GM18861 (cell line): Measurements from ENCODE around the gene SLC12A4.
"Not testable (repeated sequence)": the region's sequence is repeated elsewhere in the genome, so short reads cannot be mapped to it uniquely, and the experiment has no call there.

Experiments used
- ATAC-seq: cut with Tn5 transposase; IDR thresholded peaks from one replicate; pipeline ENCODE4 v1.9.1; 2021; ENCODE audit not compliant: unreplicated experiment

The SLC12A4 gene

DNA sequence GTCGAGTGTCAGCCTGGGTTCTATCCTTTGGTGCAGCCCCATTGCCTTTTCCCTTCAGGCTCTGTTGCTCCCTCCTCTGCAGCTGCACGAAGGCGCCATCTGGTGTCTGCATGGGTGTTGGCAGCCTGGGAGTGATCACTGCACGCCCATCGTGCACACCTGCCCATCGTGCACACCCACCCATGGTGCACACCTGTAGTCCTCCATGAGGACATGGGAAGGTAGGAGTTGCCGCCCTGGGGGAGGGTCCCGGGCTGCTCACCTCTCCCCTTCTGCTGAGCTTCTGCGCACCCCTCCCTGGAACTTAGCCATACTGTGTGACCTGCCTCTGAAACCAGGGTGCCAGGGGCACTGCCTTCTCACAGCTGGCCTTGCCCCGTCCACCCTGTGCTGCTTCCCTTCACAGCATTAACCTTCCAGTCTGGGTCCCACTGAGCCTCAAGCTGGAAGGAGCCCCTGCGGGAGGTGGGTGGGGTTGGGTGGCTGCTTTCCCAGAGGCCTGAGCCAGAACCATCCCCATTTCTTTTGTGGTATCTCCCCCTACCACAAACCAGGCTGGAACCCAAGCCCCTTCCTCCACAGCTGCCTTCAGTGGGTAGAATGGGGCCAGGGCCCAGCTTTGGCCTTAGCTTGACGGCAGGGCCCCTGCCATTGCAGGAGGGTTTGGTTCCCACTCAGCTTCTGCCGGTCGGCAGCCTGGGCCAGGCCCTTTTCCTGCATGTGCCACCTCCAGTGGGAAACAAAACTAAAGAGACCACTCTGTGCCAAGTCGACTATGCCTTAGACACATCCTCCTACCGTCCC, 39.7 kb downstream of the SLC12A4 start:
- no peak for ATAC-seq

DNA sequence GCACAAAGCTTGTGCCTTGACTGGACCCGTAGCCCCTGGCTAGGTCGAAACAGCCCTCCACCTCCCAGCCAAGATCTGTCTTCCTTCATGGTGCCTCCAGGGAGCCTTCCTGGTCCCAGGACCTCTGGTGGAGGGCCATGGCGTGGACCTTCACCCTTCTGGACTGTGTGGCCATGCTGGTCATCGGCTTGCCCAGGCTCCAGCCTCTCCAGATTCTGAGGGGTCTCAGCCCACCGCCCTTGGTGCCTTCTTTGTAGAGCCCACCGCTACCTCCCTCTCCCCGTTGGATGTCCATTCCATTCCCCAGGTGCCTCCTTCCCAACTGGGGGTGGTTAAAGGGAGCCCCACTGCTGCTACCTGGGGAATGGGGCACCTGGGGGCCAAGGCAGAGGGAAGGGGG, 40.3 kb downstream of the SLC12A4 start:
- ATAC-seq = no peak

DNA sequence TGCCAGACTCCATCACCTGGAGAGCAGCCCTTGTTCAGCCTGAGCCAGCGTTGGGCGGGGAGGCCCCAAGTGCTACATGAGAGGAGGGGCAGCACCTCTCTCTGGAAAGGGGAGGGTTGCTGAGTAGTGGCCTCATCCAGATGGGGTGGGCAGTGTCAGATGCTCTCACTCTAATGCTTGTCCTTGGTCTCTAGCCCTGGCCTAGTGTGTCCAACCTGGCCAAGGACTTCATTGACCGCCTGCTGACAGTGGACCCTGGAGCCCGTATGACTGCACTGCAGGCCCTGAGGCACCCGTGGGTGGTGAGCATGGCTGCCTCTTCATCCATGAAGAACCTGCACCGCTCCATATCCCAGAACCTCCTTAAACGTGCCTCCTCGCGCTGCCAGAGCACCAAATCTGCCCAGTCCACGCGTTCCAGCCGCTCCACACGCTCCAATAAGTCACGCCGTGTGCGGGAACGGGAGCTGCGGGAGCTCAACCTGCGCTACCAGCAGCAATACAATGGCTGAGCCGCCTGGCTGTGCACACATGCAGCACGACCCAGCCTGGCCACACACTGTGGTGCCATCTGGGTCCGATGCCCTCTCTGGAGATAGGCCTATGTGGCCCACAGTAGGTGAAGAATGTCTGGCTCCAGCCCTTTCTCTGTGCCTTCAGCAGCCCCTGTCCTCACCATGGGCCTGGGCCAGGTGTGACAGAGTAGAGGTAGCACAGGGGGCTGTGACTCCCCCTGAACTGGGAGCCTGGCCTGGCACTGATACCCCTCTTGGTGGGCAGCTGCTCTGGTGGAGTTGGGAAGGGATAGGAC, 41.1 kb downstream of the SLC12A4 start:
- no peak for ATAC-seq

DNA sequence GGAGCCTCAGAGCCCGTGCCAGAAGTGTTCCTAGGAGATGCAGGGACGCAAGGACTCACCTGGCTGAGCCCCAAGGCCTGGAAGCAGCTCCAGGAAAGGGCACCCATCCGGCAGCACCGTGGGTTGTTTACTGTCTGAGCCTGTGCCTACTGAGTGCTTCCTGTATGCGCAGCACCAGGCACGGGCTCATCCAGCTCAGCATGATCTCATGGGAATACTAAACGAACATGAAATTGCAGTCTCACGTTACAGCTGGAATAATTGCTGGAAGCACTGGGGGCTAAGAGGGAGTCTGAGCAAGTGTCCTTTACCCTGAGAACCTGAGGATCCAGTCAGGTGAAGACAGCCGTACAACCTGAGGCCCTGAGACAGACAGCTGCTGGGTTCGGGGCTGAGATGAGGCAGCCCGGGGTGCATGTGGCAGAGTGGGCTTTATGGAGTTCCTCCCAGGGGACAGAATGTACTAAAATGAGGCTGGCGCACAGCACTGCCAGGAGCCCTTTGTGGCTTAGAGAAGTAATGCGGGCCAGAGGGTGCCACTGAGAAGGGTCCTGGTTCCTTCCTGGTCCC, 42.2 kb downstream of the SLC12A4 start:
- no peak for ATAC-seq

DNA sequence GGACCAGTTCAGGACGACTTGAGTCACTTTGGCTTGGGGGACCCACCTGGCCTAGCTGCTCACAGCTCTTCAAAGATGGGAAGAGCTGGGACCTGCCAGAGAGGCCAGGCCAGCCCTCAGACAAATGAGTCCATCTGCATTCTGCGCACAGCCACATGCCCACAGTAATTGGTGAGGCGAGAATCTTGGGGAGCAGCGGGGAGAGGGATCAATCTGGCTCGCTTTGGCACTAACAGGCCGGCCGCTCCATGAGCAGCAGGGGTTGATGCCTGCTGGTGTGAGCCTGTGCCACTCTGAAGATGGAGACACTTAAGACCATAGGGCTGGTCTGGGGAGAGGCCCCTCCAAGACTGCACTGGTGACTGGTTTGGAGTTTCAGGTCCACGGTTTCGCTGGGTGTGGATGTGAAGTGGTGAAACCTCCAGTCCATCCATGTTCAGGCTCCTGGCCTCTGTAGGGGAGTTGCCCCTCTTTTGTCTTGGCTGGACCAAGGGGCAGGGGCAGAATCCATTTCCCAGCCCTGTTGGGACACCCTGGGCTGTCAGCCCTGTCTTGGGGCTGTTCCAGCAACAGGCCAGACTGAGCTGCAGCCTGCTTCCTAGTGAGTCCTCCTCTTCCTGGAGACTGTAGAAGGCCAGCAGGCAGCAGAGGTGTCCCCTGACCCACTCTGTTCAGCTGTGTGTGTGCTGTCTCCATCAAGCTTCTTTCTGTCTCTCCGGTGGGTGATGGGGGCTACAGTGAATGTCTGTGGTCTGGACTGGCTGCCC, 44.1 kb downstream of the SLC12A4 start:
- no peak for ATAC-seq

DNA sequence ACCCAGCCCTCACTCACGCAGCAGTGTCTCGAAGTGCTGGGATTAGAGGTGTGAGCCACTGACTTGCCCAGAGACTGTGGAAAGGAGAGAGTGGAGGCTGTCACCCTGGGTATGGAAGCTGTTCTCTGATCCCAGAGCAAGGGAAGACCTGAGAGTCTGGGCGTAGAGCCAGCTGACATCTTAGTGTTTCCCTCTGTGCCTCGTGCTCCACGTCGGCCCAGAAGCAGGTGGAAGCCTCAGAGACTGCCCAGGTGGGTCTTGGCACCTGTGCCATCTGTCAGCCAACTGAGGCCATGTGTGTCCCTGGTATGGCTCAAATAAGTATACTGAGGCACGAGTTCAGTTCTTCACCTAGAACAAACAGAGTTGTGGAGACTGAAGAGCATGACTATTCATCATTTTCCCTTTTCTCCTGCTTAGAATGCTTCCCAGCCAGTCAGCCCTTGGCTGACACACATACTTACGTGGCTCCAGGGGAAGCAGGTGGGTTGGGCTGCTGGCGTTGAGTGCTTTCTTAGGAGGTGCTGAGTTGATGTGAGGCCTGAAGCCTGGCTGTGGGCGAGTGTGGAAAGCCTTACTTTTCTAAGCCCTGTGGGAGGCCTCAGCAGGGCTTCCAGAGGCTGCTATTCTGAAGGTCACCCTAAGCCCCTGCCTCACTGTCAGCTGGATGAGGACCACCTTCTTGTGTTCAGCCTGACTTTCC, 44.9 kb downstream of the SLC12A4 start:
- ATAC-seq = no peak

DNA sequence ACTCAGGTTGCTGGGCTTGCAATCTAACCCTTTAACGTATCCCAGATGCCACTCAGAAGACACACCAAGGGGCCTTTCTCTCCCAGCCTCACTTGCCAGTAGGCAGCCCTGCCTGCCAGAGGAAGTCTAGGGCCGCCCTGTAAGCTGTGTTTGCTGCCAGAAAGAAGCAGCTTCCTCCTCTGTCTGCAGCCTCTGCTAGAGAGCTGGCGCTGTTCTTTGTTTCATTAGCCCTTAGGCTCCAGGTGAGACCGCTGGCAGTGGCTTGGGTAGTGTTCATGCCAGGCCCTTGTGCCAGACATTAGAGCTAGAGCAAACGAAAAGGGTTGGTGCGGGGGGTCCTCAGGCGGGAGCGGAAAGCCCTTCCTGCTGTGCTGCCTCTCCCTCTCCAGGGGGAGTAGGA, 45.7 kb downstream of the SLC12A4 start:
- ATAC-seq = no peak

DNA sequence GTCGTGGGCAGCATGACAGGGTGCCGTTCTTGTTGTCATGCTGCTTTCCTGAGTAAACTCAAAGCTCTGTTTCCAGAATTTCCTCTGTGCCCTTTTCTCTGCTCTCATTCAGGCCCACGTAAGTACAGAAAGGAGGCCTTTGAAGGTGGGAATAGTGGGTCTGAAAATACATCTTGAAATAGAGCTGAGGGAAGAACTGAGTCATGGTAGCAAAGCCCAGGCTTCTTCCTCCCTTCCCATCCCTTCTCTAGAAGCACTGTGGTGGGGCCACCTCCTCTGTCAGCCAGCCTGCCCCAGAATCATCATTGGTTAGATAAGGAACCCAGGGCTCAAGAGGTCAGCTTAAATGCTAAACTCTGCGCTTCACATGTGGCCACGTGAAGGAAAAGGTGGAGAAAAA, 46.2 kb downstream of the SLC12A4 start:
- ATAC-seq = no peak

DNA sequence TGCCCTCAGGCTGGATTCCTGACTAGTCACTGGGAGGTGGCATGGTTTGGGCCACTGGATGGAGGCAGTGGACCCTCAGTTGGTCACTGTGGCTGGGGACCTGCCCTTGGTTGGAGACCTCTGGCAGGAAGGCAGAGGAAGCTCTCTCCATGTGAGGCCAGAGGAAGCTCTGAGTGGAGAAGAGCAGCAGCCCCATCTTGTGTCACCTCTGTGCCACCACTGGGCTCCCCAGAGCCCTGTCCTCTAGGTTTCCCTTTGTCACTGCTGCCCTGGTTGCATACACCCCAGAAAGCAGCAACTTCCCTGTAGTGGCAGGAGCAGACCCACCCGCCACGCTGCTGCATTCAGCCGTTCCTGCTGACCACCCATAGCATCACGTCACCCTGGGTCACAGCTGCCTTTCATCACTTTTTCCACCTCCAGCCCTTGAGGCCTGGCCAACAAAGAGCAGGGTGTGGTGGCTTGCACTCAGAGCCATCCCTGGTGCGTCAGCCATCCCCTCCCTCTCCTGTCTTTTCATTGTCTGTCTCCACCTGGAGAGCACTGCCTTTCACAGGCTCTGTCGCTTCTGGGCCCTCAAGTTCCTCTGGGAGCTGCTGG, 48.7 kb downstream of the SLC12A4 start:
- ATAC-seq = no peak

DNA sequence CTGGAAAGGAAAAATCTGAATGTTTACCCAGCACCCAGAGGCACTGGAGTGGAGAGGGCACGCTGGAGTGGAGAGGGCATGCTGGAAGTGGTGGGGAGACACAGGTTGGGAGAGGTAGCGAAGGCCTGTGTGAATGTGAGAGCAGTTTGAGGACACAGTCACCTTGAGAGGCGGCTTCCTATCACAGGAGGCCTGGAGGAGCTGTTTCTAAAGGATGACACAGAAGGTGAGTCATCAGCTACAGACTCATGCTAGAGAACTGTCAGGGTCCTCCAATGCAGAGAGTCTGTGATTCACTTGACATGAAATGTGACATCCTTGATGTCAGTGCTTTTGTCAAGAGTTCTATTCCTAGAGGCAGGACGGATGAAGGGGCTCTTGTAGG, 50.6 kb downstream of the SLC12A4 start:
- no peak for ATAC-seq

DNA sequence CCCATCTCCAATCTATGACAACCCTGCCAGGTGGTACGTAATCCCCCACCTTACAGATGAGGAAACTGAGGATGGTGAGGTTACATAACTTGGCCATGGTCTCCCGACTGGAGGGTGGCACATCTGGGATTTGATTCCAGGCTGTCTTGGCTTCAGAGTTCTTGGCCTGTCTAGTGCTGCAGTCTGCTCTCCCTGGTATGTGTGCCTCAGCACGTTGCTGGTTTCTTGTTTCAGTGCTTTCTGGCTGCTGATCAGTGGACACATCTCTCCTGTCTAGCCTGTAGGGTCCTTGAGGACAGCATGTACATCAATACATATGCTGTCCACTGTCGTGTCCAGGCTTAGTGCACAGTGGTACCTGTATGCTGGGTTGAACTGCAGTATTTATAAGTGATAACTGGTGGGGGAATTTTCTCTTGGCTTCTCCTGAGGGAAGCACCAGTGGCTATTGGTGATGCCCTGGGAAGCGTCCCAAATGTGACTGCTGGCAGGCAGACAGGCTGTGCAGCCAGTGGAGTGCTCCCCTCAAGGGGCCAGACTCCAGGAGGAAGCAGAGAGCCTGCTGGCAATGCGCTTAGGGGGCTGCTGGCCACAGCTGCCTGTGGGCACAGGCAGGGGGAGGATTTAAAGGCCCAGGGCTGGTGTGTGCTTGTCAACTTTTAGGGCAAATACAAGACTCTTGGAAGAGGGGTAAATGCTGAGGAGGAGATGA, 51.1 kb downstream of the SLC12A4 start:
- ATAC-seq = no peak

DNA sequence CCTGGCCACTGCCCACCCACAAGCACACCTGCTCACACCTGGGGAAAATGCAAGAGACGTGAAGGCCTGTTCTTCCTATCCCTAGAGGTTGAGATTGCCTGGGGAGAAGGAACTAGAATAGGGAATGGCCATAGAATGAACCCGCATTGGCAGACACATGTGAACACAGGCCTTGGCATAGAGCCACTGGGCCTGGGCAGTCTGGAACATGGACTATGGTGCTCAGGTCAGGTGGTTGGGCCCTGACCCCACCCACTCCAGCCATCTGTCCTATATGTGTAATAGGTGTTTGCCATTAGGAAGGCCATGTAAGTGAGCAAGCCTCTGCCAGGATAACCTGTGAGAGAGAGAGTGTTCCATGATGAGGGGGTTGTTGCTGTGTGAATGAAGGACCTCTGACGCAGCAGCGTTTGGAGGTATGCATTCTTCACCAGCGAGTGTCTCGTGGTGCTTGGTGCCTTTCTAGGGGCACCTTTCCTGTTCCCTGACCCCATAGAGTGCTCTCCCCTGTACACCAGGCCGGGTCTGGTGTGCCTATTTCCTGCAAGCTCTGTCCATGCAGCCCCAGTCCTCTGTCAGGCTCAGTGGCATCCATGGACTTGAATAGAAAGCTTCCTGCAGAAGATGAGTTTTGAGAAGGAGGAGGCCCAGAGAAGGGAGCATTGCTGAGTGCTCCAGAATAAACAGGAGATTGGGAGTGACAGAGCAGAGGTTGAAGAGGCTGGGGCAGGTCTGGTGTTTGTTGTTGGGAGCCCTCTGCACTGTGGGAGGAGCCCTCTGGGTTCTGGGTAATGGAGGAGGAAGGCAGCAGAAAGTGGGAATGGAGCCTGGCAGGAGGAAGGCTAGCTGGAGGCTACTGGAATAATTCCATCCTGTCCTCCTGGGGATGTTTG, 52.4 kb downstream of the SLC12A4 start:
- no peak for ATAC-seq

DNA sequence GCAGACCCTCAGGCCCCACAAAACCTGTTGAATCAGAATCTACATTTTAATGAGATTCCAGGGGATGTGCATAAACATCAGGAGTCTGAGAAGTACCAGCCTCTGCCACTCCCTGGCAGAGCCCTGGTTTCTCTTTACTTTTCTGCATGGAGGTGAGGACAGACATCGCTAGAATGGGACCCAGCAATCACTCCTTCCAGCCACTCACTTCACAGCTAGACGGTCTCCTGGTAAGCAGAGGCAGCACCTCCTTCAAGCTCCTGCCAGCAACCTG, 53.0 kb downstream of the SLC12A4 start:
- not testable (repeated sequence) for ATAC-seq

DNA sequence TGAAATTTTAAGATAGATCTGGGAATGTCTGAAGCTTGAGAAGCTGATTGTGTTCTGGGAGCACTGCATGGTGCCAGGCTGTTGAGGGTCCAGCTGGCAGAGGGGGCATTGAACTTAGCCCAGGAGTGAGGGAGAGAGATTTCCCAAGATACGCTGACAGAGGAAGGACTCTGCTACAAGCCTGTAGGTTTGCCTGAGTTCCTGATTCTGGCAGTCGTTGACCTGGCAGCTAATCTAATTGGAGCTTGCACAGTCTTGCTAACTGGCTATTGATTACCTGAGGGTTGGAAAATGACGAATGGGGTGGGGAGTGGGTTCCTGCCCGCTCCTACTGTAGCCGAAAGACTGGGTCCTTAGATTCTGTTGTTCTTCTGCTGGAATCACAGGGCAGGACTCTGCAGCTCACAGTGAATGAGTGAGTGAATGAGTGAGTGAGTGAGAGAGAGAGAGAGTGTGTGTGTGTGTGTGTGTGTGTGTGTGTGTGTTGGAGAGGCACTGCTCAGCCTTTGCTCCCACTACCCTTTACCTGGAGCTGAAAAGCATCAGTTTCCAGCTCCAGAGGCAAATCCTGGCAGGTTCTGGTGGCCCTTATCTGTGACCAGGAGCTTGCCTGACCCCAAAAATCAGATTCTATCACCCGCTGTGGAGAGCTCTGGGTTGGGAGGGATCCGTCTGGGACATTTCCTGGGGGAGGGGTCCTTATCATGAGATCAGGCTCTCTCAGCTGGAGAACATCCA, 53.5 kb downstream of the SLC12A4 start:
- no peak for ATAC-seq

DNA sequence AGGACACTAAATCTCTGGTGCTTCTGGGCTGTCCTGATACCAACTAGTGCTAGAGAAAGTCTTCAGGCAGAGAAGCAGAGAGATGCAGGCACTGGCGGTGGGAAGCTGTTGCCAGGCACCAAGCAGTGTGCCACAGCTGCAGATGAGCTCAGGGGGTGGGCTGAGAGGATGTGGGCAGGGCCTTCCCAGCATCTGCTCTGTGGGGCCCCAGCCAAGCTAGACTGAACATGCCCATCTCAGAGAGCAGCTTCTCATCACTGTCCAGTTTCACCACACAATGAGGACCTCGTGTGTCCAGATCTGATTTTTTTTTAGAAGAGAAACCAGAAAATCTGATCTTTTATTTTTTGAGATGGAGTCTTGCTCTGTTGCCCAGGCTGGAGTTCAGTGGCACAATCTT, 58.3 kb downstream of the SLC12A4 start:
- ATAC-seq = no peak

DNA sequence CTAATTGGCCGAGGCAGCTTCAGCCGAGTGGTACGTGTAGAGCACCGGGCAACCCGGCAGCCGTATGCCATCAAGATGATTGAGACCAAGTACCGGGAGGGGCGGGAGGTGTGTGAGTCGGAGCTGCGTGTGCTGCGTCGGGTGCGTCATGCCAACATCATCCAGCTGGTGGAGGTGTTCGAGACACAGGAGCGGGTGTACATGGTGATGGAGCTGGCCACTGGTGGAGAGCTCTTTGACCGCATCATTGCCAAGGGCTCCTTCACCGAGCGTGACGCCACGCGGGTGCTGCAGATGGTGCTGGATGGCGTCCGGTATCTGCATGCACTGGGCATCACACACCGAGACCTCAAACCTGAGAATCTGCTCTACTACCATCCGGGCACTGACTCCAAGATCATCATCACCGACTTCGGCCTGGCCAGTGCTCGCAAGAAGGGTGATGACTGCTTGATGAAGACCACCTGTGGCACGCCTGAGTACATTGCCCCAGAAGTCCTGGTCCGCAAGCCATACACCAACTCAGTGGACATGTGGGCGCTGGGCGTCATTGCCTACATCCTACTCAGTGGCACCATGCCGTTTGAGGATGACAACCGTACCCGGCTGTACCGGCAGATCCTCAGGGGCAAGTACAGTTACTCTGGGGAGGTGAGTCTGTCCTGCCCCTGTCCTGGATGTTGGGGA, 59.2 kb downstream of the SLC12A4 start:
- no peak for ATAC-seq

DNA sequence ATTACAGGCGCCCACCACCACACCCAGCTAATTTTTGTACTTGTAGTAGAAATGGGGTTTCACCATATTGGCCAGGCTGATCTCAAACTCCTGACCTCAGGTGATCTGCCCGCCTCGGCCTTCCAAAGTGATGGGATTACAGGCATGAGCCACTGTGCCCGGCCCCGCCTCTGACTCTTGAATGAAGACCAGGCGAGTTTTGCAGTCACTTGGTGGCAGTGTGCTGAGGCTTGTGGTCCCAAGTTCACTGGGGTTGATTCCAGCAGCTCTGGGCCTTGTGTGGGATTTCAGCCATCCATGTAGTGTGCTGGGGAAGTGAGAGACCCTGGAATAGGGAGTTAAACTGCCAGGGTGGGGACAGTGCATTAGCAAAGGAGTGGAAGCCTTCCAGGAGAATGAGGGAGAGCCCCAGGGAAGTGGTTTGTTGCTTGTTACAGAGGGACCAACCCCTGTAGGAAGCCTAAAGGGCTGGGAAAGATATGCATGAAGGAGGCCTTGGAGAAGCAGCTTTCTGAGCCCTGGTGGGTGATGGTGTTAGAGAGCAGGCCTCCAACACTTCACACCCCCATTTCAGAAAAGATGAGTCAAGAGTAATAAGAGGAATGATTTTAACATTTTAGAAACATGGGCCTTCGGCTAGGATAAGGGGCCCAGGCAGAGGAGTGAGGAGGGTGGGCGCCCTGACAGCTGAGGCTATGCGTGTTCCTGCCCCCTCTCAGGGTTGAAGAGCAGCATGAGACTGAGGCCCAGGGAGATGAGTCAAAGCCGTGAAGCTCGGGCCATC, 60.8 kb downstream of the SLC12A4 start:
- no peak for ATAC-seq
